ENCODE results near the gene HOXB3.

HOXB3 gene

DNA sequence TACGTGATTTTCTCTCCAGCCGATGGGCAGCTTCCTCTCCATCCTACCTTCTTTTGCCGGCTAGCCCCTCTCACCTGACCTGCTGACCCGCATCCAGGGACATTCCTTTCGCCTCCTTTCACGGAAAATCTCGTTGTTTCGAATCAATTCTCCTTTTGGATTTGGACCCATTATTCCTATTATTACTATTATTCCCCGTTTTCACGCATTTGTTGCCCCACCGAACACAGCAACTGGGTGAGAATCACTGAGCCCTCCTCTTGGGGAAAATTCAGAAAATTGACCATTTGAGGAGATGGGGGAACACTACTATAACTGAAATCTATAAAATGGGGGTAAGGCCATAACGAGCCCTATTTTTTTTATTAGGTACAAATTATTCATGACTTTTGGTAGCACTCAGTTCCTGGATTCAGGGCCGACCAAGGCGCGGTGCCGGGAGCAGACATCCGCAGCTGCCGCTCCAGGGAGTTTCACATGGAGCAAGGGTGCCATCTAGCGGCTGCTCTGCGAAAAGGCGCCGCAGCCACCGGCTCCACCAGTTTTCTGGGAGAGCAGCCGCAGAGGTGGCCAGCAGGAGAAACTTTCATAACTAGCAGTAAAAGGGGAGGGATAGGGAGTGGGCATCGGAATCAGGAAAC is 28.3 kb upstream of the HOXB3 start:
- Mint-ChIP-seq H3K9me3 (peaks cover 2% of the 10 kb centered on the region), H3K4me1 (peaks cover 38% of the 10 kb centered on the region), H3K36me3 (no peaks in the 10 kb centered on the region), H3K27me3 (peaks cover 100% of the 10 kb centered on the region), H3K4me3 (peak overlapping the region; percentile 37), H3K27ac (no peak overlapping the region)
- peak; percentile 71 for ATAC-seq

DNA sequence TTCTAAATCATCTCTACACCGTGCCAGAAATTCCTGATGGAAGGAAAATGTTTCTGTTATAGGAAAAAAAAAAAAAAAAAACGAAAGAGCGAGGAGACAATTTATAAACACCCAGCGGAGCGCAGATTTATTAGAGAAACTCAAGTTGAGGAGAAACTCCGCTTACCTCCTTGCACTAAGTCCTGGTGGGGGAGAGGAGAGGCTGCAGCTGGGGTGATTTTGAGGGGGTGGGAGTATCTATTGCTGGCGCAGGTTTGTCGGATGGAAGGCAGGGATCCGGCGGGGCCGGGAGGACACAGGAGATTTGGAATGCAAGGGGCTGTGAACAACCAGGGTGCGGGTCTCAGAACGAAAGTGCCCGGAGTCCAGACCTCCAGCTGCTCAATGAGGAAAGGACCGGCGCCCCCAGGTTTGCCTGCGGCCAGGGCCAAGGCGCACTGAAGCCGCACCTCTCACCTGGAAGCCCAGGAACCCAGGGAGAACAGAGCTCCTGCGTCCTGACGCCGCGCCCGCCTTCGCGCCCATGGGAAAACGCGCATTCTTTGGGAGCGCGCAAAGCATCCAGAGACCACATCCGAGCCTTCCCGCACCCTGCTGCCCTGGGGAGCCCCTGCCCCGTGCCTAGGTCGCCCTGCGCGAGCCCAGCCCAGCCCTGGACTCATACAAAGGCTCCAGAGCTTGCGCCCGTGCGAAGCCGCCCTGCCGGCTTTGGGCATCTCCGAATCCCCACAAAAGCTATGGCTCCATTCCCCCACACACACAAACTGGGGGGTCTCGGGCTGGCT is 27.6 kb upstream of the HOXB3 start:
- H3K27me3 Mint-ChIP-seq, result peaks cover 100% of the 10 kb centered on the region
- peaks cover 45% of the 10 kb centered on the region for H3K4me1 Mint-ChIP-seq
- no peak overlapping the region for H3K27ac Mint-ChIP-seq
- no peaks in the 10 kb centered on the region for H3K36me3 Mint-ChIP-seq
- peaks cover 2% of the 10 kb centered on the region for H3K9me3 Mint-ChIP-seq
- H3K4me3 Mint-ChIP-seq, result no peak overlapping the region
- ATAC-seq, result no peak

DNA sequence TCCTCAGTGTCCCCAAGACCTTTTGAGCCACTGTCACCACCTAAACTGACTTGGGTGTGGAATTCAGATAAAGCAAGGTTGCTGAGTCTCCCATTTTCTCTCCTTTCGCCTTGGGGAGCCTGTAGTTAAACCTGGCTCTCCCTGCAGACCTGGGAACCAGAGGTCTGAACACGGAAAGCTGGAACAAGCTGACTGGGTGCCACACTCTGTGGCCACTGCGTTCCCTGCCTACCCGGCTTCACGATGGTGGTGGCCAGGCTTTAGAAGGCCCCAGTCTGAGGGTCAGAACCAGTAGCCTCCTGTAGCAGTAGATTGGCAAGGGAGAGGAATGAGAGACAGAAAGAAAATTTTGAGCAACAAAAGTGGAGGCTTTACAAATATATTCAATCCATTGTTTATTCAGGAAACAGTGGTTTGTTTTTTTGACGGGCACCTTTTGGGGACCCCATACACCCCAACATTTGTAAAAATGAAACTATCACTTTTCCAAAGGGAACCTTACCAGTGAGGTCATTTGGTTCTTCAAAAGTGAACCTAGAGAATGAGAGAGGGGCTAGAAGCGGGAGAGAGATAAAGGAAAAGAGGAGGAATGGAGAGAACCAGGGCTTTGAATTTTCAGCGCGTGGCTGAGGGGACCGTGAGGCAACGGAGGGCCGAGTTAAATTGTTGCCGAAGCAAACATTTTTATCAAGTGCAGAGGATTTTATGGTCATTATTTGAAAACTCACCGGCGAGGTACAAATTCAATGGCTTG is 26.9 kb upstream of the HOXB3 start:
- peaks cover 52% of the 10 kb centered on the region for H3K4me1 Mint-ChIP-seq
- H3K36me3 Mint-ChIP-seq, result no peaks in the 10 kb centered on the region
- H3K9me3 Mint-ChIP-seq, result peaks cover 2% of the 10 kb centered on the region
- peaks cover 100% of the 10 kb centered on the region for H3K27me3 Mint-ChIP-seq
- ATAC-seq, result no peak
- H3K27ac Mint-ChIP-seq, result no peak overlapping the region
- H3K4me3 Mint-ChIP-seq, result no peak overlapping the region

DNA sequence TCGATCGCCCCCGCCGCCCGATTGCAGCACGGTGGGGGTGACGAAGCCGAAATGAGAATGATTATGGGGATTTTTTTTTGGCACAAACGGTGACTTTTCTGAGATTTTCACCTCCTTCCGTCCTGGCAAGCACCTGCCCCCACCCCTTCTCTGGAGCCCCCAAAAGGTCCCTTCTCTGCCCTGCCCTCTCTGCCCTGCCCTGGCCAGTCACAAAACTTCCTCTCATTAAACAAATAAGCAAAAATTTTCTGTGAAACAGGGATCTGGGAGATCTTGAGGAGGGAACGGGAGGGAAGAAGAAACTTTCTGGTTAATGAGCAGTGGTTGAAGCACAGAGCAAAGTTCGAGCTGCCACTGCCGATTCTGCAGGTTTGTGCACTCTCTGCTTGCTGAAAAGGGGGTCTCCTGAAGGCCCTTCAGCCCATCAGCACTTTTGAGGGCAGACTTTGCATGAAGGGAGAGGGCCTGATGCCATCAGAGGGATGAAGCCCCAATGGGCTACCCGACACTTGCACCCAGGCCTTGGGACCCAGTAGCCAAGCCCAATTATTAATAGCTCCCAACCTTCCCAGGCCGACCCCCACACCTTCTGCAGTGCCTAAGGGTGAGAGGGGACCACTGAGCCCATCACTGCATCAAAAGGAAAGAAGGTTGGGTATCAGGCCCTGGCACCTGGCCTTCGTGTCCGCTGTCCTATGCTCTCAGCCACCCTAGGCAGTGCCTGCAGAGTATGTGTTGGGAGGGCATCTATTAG is 26.1 kb upstream of the HOXB3 start:
- no peak for ATAC-seq
- Mint-ChIP-seq H3K9me3 (peaks cover 2% of the 10 kb centered on the region), H3K36me3 (no peaks in the 10 kb centered on the region), H3K27me3 (peaks cover 100% of the 10 kb centered on the region), H3K4me3 (no peak overlapping the region), H3K4me1 (peaks cover 60% of the 10 kb centered on the region), H3K27ac (no peak overlapping the region)

DNA sequence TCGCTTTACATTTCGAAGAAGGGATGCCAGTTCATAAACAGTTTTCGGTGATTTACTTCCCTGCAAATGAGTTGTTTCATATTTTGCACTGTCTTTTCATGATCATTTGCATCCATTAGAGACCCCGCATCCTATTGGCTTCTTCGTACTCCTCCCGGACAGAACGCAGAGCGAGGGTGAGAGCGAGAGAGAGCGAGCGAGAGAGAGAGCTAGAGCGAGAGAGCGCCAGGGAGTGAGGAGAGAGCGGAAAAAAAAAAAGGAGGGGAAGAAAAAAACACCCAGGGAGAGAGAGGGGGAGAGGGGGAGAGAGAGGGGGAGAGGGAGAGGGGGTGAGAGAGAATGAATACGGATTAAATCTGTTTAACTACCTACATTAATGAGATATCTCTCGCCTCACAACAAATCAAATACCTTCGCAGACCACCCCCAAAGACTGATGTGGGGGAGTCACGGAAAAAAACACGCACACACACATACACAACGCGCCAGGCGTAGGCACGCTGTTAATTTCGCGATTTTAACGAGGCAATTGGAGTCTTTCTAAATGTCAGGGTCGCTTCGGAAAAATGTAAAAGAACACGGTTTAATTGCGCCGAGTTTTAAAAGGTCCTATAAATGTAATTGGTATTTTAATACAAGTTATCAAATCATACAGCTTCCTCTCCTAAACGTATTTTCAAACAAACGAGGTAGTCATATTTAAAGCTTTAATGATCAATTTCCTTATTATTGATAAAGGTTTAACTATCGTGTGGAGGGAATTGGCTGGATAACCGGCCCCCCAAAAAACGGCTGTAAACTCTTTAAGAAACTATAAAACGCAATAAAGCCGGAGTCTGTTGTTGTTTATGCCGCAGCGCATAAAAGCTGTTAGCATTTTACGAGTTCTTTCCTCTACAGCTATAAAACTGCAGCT is 25.3 kb upstream of the HOXB3 start, which contains the start of gene HOXB8:
Gene HOXB8, minus strand, starts transcription at position 246 of the 916 bp plus-strand sequence. CDS start 588 bp downstream, outside the sequence.
- Mint-ChIP-seq H3K27me3 (peaks cover 98% of the 10 kb centered on the region), H3K36me3 (no peaks in the 10 kb centered on the region), H3K9me3 (peaks cover 2% of the 10 kb centered on the region), H3K4me3 (no peak within 1 kb of the TSS), H3K4me1 (peaks cover 68% of the 10 kb centered on the region), H3K27ac (peak within 1 kb of the TSS; percentile 33)
- no peak for ATAC-seq

DNA sequence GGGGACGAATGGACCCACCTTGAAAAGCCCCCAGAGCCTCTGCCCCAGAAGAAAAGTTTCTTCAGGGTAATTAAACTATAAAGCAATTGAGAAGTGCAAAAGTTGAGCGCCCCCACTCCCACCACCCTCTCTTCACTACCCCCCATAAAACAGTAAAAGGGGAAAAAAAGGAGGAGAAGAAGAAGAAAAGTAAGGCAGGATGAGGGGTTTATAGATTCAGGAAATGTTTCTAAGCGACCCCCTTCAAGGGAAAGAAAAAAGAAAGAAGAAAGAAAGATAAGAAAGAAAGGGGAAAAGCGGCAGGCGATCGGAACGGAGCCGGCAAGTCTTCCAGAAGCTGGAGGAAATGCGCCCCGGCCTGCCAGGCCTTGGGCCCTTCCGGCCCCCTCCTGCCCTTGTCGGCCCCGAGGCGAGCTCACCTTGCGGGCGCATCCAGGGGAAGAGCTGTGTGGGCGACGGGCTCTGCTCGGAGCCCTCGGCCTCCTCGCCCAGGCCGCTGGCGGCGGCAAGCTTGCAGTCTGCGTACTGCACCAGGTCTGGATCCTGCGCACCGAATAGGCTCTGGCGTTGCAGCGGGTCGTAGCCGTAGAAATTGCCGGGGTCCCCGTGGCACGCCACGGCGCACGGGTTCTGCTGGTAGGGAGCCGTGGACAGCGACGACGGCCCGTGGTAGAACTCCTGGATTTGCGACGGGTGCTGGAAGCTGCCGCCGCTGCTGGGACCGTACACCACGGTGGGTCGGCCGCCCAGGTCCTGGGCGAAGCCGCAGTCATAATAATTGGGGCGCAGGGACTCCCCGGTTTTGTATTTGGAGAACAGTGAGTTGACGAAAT is 24.0 kb upstream of the HOXB3 start:
- ATAC-seq, result no peak
- peak overlapping the region; percentile 33 for H3K27ac Mint-ChIP-seq
- peaks cover 68% of the 10 kb centered on the region for H3K4me1 Mint-ChIP-seq

DNA sequence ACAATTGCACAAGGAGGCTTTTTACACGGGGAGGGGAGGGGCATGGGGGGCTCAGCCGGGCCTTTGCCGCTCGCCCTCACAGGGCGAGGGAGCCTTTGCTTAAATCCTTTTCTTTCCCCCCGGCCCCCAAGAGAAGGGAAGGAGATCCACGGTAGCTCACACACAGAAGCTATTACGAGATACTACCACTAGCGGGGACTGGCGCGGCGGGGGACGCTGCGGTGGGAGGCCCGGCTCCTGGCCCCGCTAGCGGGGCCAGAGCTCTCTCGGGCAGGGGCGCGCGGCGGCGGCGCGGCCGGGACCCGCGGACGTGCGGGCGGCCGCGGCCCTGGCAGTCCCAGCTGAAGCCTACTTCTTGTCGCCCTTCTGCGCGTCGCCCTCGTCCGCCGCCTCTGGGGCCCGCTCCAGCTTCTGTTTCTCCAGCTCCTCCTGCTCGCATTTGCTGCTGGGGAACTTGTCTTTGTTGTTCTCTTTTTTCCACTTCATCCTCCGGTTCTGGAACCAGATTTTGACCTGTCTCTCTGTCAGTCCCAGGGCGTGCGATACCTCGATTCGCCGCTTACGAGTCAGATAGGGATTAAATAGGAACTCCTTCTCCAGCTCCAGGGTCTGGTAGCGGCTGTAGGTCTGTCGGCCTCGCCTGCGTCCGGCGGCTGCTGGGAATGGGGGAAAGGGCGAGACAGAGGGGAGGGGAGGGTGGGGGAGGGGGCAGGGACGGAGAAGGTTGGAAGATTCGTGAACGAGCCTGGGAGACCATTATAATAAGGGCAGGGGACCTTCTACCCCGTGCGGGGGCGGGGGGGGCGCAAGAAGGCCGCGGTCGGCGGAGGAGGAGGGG is 23.0 kb upstream of the HOXB3 start:
- peak overlapping the region; percentile 88 for H3K4me3 Mint-ChIP-seq
- no peak for ATAC-seq
- no peaks in the 10 kb centered on the region for H3K36me3 Mint-ChIP-seq
- H3K9me3 Mint-ChIP-seq, result peaks cover 2% of the 10 kb centered on the region
- peak overlapping the region; percentile 9 for H3K27ac Mint-ChIP-seq
- peaks cover 60% of the 10 kb centered on the region for H3K4me1 Mint-ChIP-seq
- H3K27me3 Mint-ChIP-seq, result peaks cover 98% of the 10 kb centered on the region

More for the DNA sequence above, 24.0 kb upstream of the HOXB3 start:
- H3K9me3 Mint-ChIP-seq, result peaks cover 2% of the 10 kb centered on the region
- peaks cover 98% of the 10 kb centered on the region for H3K27me3 Mint-ChIP-seq
- H3K4me3 Mint-ChIP-seq, result peak overlapping the region; percentile 19
- no peaks in the 10 kb centered on the region for H3K36me3 Mint-ChIP-seq

DNA sequence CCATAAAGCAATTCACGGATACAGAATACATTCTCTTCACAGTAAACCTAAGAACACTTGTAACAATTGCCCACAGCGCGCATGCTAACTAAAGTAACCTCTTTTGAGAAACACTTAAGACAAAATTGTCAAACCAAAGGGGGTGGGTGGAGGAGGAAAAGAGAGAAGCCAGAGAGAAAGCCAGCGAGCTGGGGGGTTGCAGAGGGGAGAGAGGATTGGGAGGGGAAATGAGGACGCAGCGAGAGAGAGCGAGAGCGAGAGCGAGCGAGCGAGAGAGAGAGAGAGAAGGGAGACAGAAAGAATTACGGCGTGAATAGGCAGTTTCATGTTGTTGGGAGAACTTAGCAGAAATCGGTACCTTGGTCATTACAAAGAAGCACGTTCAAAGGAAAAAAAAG is 22.4 kb upstream of the HOXB3 start:
- peaks cover 2% of the 10 kb centered on the region for H3K9me3 Mint-ChIP-seq
- H3K36me3 Mint-ChIP-seq, result no peaks in the 10 kb centered on the region
- H3K27me3 Mint-ChIP-seq, result peaks cover 98% of the 10 kb centered on the region
- H3K4me3 Mint-ChIP-seq, result peak overlapping the region; percentile 88
- H3K4me1 Mint-ChIP-seq, result peaks cover 63% of the 10 kb centered on the region
- ATAC-seq, result no peak
- H3K27ac Mint-ChIP-seq, result peak overlapping the region; percentile 9

DNA sequence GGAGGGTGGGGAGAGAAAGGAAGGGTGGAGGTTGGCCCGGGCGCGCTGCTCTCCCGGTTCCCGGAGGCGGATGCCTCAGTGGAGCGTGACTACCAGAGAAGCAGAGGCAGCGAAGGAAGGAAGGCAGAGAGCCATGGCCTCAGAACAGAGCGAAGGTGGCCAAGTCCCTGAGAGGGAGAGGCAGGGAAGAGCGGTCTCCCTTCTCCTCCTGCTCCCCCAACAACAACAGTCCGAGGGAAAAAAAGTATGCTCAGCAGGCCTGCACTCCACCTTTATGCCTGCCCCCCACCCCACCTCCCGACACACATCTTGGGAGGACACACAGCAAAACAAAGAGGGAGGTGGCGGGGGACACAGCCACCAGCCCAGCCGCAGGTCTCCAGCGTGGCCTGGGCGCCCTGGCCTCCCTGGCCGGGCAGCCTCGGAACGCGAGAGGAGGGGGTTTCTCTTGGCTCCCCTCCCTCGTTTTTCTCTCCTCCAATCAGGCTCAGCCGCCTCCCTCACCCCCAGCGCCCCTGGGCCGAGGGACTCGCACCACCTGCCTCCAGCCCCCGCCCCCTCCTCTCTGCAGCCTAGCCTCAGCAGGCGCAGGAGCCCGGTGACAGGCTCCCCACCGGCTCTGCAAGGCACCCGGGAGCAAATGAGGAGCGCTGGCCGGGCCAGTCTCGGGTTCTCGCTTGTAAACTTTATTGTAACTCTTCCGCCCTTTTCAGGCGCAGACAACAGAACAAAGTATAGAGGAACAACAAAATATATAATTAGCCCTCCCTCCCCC is 21.8 kb upstream of the HOXB3 start:
- H3K4me1 Mint-ChIP-seq, result peaks cover 58% of the 10 kb centered on the region
- H3K36me3 Mint-ChIP-seq, result no peaks in the 10 kb centered on the region
- peak overlapping the region; percentile 88 for H3K4me3 Mint-ChIP-seq
- peak overlapping the region; percentile 9 for H3K27ac Mint-ChIP-seq
- peaks cover 98% of the 10 kb centered on the region for H3K27me3 Mint-ChIP-seq
- peaks cover 2% of the 10 kb centered on the region for H3K9me3 Mint-ChIP-seq
- ATAC-seq, result no peak

DNA sequence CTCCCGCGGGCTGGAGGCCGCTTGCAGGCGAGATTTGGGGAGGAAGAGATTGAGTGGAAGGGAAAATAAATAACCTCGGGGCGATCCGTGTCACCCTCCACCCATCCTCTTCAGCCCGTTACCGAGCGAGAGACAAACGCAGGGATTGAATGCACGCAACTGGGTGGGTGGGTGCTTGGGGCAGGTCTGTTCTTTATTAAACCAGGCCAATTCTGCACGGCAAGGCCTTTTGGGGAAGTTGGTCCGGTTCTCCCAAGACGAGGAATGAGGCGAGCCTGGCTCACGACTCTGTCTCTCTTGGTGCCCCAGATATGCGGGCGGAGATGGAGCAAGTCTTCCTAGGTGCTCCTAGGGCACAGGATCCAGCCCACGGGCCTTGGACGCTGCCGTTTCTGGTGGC is 21.2 kb upstream of the HOXB3 start:
- H3K36me3 Mint-ChIP-seq, result no peaks in the 10 kb centered on the region

DNA sequence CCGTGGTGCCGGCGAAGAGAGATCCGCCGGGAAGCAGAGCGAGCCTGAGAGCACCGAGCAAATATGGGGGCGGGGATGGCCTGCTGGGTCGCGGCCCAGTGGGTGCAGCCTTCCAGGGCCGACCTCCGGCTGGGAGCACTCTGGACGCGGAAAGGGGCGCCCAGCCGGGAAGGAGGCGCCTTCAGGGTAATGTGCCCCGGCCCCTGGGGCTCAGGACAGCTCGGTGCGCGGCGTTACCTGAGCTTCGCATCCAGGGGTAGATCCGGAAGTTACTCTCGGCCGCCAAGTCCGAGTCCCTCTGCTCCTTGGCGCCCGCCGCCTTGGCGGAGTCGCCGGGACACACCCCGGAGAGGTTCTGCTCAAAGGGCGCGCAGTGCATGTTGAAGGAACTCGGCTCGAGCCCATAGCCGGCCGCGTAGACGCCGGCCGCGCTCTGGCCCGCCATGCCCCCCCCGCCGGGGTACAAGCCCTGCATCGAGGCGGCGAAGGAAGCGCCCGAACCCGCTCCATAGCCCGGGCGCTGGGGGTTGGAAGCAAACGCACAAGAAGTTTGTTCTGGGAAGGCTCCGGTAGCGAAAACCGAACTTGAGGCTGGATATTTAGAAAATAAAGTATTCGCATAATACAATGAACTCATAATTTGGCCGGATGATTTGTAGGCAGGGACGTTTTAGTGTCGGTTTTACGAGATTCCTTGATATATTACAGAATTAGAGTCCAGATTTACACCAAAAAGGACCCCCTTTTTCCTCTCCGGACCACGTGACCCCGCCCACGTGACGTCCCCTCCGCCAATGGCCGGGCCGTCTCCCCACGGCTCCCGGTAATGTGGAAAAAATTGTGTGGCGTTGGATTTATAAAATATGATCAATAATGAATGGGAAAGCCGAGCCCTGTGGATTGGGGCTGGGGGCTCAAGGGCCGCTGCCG is 20.5 kb upstream of the HOXB3 start, which contains the start of gene HOXB7:
Gene HOXB7, minus strand, starts transcription at position 736 of the 930 bp plus-strand sequence. Its CDS starts 99 bp downstream, at position 637.
- H3K36me3 Mint-ChIP-seq, result no peaks in the 10 kb centered on the region
- peaks cover 55% of the 10 kb centered on the region for H3K4me1 Mint-ChIP-seq
- H3K9me3 Mint-ChIP-seq, result peaks cover 2% of the 10 kb centered on the region
- H3K27me3 Mint-ChIP-seq, result peaks cover 98% of the 10 kb centered on the region
- H3K4me3 Mint-ChIP-seq, result peak within 1 kb of the TSS; percentile 88
- H3K27ac Mint-ChIP-seq, result peak within 1 kb of the TSS; percentile 9
- peak; percentile 63 for ATAC-seq

More for the DNA sequence above, 21.2 kb upstream of the HOXB3 start:
- ATAC-seq, result no peak
- Mint-ChIP-seq H3K27ac (peak overlapping the region; percentile 9), H3K4me3 (peak overlapping the region; percentile 88), H3K4me1 (peaks cover 55% of the 10 kb centered on the region), H3K27me3 (peaks cover 98% of the 10 kb centered on the region), H3K9me3 (peaks cover 2% of the 10 kb centered on the region)

Data from stimulated activated memory B cell treated with anti-CD40 and anti-IgM and Interleukin-4, amounts not matched to agents 10 μg/mL and 1 μg/mL and 100 μg/mL, for 72 hours (primary cell).